ENCODE results near the gene NFKBIL1.

Gene NFKBIL1

GRCh38 chr6:31535538-31536324 lies 11.7 kb upstream of the NFKBIL1 start:
- DNase-seq (ENCODE audit: extremely low spot score): no peak
- POLR2A ChIA-PET: interaction anchor here (0.6 kb wide), 1 partner anchor 29 kb away, joined by 3 read pairs; no protein-coding TSS in a partner anchor
- no peak for TF ChIP-seq ARNT (IDR thresholded peaks at IDR 0.05)
- TF ChIP-seq NFRKB (IDR thresholded peaks at IDR 0.05): no peak
- no peak for TF ChIP-seq ELF4 (IDR thresholded peaks at IDR 0.05)
- no peak for TF ChIP-seq FOXA1 (IDR thresholded peaks at IDR 0.05)
- CTCF ChIA-PET: no interaction called here

GRCh38 chr6:31538805-31539400 lies 8.5 kb upstream of the NFKBIL1 start:
- no peak for TF ChIP-seq ZNF384 (IDR thresholded peaks at IDR 0.05)
- no peak for TF ChIP-seq FOXA1 (IDR thresholded peaks at IDR 0.05)
- TF ChIP-seq ARNT (IDR thresholded peaks at IDR 0.05): no peak
- TF ChIP-seq CTBP1 (IDR thresholded peaks at IDR 0.05; ENCODE audit: borderline replicate concordance): no peak
- TF ChIP-seq SUZ12 (IDR thresholded peaks at IDR 0.05): no peak
- no peak for TF ChIP-seq PKNOX1 (IDR thresholded peaks at IDR 0.05)
- TF ChIP-seq HDGF (IDR thresholded peaks at IDR 0.05; ENCODE audit: borderline replicate concordance): no peak
- TF ChIP-seq TARDBP (IDR thresholded peaks at IDR 0.05): no peak
- no peak for TF ChIP-seq L3MBTL2 (conservative IDR thresholded peaks at IDR 0.05)
- TF ChIP-seq NFRKB (IDR thresholded peaks at IDR 0.05): no peak
- TF ChIP-seq FOXK2 (IDR thresholded peaks at IDR 0.05): no peak
- ChIA-PET CTCF (interaction anchor here (0.8 kb wide), 1 partner anchor 59 kb away, joined by 3 read pairs; no protein-coding TSS in a partner anchor), POLR2A (interaction anchor here (1.2 to 6.9 kb wide), 3 partner anchors 10 to 44 kb away, joined by 4 to 114 read pairs (median 4); partner anchors contain the start of gene MCCD1)
- DNase-seq (ENCODE audit: extremely low spot score): no peak

- ChIA-PET POLR2A (interaction anchor here (1.0 to 8.1 kb wide), 11 partner anchors 12 to 199 kb away, joined by 3 to 114 read pairs (median 13); partner anchors contain the start of genes C6orf47, MCCD1, MICB and MSH5), CTCF (interaction anchor here (0.5 to 1.2 kb wide), 3 partner anchors 9 to 58 kb away, joined by 3 to 4 read pairs (median 3); no protein-coding TSS in a partner anchor)
- DNase-seq (ENCODE audit: extremely low spot score): no peak
- TF ChIP-seq HDGF (IDR thresholded peaks at IDR 0.05; ENCODE audit: borderline replicate concordance) (no peak), NFRKB (IDR thresholded peaks at IDR 0.05) (no peak), CTBP1 (IDR thresholded peaks at IDR 0.05; ENCODE audit: borderline replicate concordance) (no peak), ZNF384 (IDR thresholded peaks at IDR 0.05) (no peak)
Measured at GRCh38 chr6:31540640-31541039, 6.8 kb upstream of the NFKBIL1 start.

GRCh38 chr6:31541059-31541657 lies 6.2 kb upstream of the NFKBIL1 start:
- TF ChIP-seq CTBP1 (IDR thresholded peaks at IDR 0.05; ENCODE audit: borderline replicate concordance): no peak
- peak; percentile 60 for TF ChIP-seq PKNOX1 (IDR thresholded peaks at IDR 0.05)
- TF ChIP-seq HDGF (IDR thresholded peaks at IDR 0.05; ENCODE audit: borderline replicate concordance): no peak
- DNase-seq (ENCODE audit: extremely low spot score): peak; percentile 54

GRCh38 chr6:31541658-31542521 lies 5.5 kb upstream of the NFKBIL1 start, which contains the start of gene DDX39B:
Gene DDX39B (minus strand): TSS chr6:31542003. CDS start chr6:31540532, 1,471 bp downstream.
- POLR2A ChIA-PET: interaction anchor here (0.8 to 8.1 kb wide), 38 partner anchors 9 to 636 kb away, joined by 3 to 114 read pairs (median 5); partner anchors contain the start of genes ABHD16A, BAG6, C6orf47 and DXO
- no peak for TF ChIP-seq LEF1 (IDR thresholded peaks at IDR 0.05; ENCODE audit: borderline replicate concordance)
- peak; percentile 99 for TF ChIP-seq NFRKB (IDR thresholded peaks at IDR 0.05)
- no peak for TF ChIP-seq TARDBP (IDR thresholded peaks at IDR 0.05)
- TF ChIP-seq SUZ12 (IDR thresholded peaks at IDR 0.05): no peak
- TF ChIP-seq ELF4 (IDR thresholded peaks at IDR 0.05): peak; percentile 97
- TF ChIP-seq L3MBTL2 (conservative IDR thresholded peaks at IDR 0.05): peak; percentile 84

More at GRCh38 chr6:31541059-31541657, 6.2 kb upstream of the NFKBIL1 start:
- ChIA-PET POLR2A (interaction anchor here (0.8 to 8.1 kb wide), 30 partner anchors 9 to 636 kb away, joined by 3 to 114 read pairs (median 6); partner anchors contain the start of genes ABHD16A, BAG6, C6orf47 and DXO), CTCF (interaction anchor here (0.5 to 2.8 kb wide), 6 partner anchors 9 to 170 kb away, joined by 3 to 17 read pairs (median 4); no protein-coding TSS in a partner anchor)

GRCh38 chr6:31543639-31544038 lies 3.8 kb upstream of the NFKBIL1 start:
- ChIA-PET POLR2A (interaction anchor here (1.3 to 8.1 kb wide), 6 partner anchors 15 to 109 kb away, joined by 3 to 114 read pairs (median 19); partner anchors contain the start of genes BAG6, MCCD1 and NCR3), CTCF (interaction anchor here (2.8 kb wide), 1 partner anchor 54 kb away, joined by 17 read pairs; no protein-coding TSS in a partner anchor)
- TF ChIP-seq FOXK2 (IDR thresholded peaks at IDR 0.05) (no peak), FOXA1 (IDR thresholded peaks at IDR 0.05) (no peak), NFRKB (IDR thresholded peaks at IDR 0.05) (no peak), SP1 (IDR thresholded peaks at IDR 0.05) (no peak), CTBP1 (IDR thresholded peaks at IDR 0.05; ENCODE audit: borderline replicate concordance) (no peak), FOXM1 (IDR thresholded peaks at IDR 0.05; ENCODE audit: borderline replicate concordance) (no peak), SUZ12 (IDR thresholded peaks at IDR 0.05) (no peak), LEF1 (IDR thresholded peaks at IDR 0.05; ENCODE audit: borderline replicate concordance) (no peak), TARDBP (IDR thresholded peaks at IDR 0.05) (no peak), L3MBTL2 (conservative IDR thresholded peaks at IDR 0.05) (no peak)
- DNase-seq (ENCODE audit: extremely low spot score): no peak

More at GRCh38 chr6:31541658-31542521, 5.5 kb upstream of the NFKBIL1 start, which contains the start of gene DDX39B:
- CTCF ChIA-PET: interaction anchor here (0.5 to 2.8 kb wide), 4 partner anchors 9 to 169 kb away, joined by 3 to 17 read pairs (median 4); no protein-coding TSS in a partner anchor
- DNase-seq (ENCODE audit: extremely low spot score): peak; percentile 95
